ENCODE data around the gene FAM124A. TPM values are rescaled to one million over a fixed set of nuclear protein-coding genes. Genes with fewer than 3 reads are reported as not detected.
A peak's percentile ranks its signal among the peaks of the same experiment; 100 is the strongest.

Gene FAM124A
- total RNA-seq, 1 donor from 2014 or later: 1.5 TPM

GRCh38 chr13:51257187-51257586 lies 35.0 kb downstream of the FAM124A start:
- TF ChIP-seq CTCF (IDR thresholded peaks at IDR 0.05; ENCODE audit: unreplicated experiment): no peak
- Mint-ChIP-seq H3K27me3 (no peaks in the 10 kb centered on the region), H3K36me3 (ENCODE audit: insufficient read depth) (no peaks in the 10 kb centered on the region), H3K4me3 (ENCODE audit: low read depth) (no peak overlapping the region), H3K27ac (no peak overlapping the region), H3K9me3 (ENCODE audit: low read depth) (no peaks in the 10 kb centered on the region), H3K4me1 (ENCODE audit: low read depth) (no peaks in the 10 kb centered on the region)
- no peak for DNase-seq (ENCODE audit: low spot score, unreplicated experiment)

GRCh38 chr13:51258612-51259548 lies 36.7 kb downstream of the FAM124A start:
- Mint-ChIP-seq H3K4me3 (ENCODE audit: low read depth) (no peak overlapping the region), H3K4me1 (ENCODE audit: low read depth) (no peaks in the 10 kb centered on the region), H3K27me3 (no peaks in the 10 kb centered on the region), H3K9me3 (ENCODE audit: low read depth) (no peaks in the 10 kb centered on the region), H3K27ac (peak overlapping the region; percentile 74), H3K36me3 (ENCODE audit: insufficient read depth) (no peaks in the 10 kb centered on the region)
- TF ChIP-seq CTCF (IDR thresholded peaks at IDR 0.05; ENCODE audit: unreplicated experiment): no peak
- no peak for DNase-seq (ENCODE audit: low spot score, unreplicated experiment)

GRCh38 chr13:51260154-51260553 lies 38.0 kb downstream of the FAM124A start:
- Mint-ChIP-seq H3K4me1 (ENCODE audit: low read depth) (no peaks in the 10 kb centered on the region), H3K36me3 (ENCODE audit: insufficient read depth) (no peaks in the 10 kb centered on the region), H3K27ac (no peak overlapping the region), H3K4me3 (ENCODE audit: low read depth) (no peak overlapping the region), H3K27me3 (no peaks in the 10 kb centered on the region), H3K9me3 (ENCODE audit: low read depth) (no peaks in the 10 kb centered on the region)
- DNase-seq (ENCODE audit: low spot score, unreplicated experiment): no peak
- TF ChIP-seq CTCF (IDR thresholded peaks at IDR 0.05; ENCODE audit: unreplicated experiment): no peak

- no peaks in the 10 kb centered on the region for H3K36me3 Mint-ChIP-seq (ENCODE audit: insufficient read depth)
- no peak overlapping the region for H3K4me3 Mint-ChIP-seq (ENCODE audit: low read depth)
- no peak overlapping the region for H3K27ac Mint-ChIP-seq
- DNase-seq (ENCODE audit: low spot score, unreplicated experiment): no peak
- no peaks in the 10 kb centered on the region for H3K27me3 Mint-ChIP-seq
- no peak for TF ChIP-seq CTCF (IDR thresholded peaks at IDR 0.05; ENCODE audit: unreplicated experiment)
- H3K9me3 Mint-ChIP-seq (ENCODE audit: low read depth): no peaks in the 10 kb centered on the region
- no peaks in the 10 kb centered on the region for H3K4me1 Mint-ChIP-seq (ENCODE audit: low read depth)
Measured at GRCh38 chr13:51261610-51262249, 39.5 kb downstream of the FAM124A start.

GRCh38 chr13:51262501-51263211 lies 40.5 kb downstream of the FAM124A start:
- Mint-ChIP-seq H3K4me3 (ENCODE audit: low read depth) (no peak overlapping the region), H3K36me3 (ENCODE audit: insufficient read depth) (no peaks in the 10 kb centered on the region), H3K4me1 (ENCODE audit: low read depth) (no peaks in the 10 kb centered on the region), H3K27ac (no peak overlapping the region), H3K9me3 (ENCODE audit: low read depth) (no peaks in the 10 kb centered on the region), H3K27me3 (no peaks in the 10 kb centered on the region)
- DNase-seq (ENCODE audit: low spot score, unreplicated experiment): no peak
- TF ChIP-seq CTCF (IDR thresholded peaks at IDR 0.05; ENCODE audit: unreplicated experiment): peak; percentile 28

Measured in progenitor cell of endocrine pancreas (in vitro differentiated cells).